H1 (cell line): ENCODE data around the gene IL16. TPM values are rescaled to one million over a fixed set of nuclear protein-coding genes. Genes with fewer than 3 reads are reported as not detected.

Experiments used
- ATF2 ChIP-seq: IDR thresholded peaks from 2 replicates; pipeline ENCODE4 v1.6.1; 2012; ENCODE audit warnings: low read length, inconsistent platforms
- POLR2A ChIP-seq, 2 experiments: IDR thresholded peaks; 1 replicate in 1 of 2; 2 replicates in 1 of 2; pipeline ENCODE4 v1.6.1; 2011; ENCODE audit warnings: low read depth in 2 of 2, low read length in 2 of 2, mild to moderate bottlenecking in 2 of 2; ENCODE audit errors: control extremely low read depth in 1 of 2
- SAP30 ChIP-seq: fragments of 300-600 bp; sonication (generic); IDR thresholded peaks from 2 replicates; pipeline ENCODE4 v1.7.1; 2012; ENCODE audit warnings: low read length, moderate library complexity, mild to moderate bottlenecking, inconsistent platforms; ENCODE audit not compliant: insufficient read depth, insufficient replicate concordance
- SP1 ChIP-seq: IDR thresholded peaks from 2 replicates; pipeline ENCODE4 v1.6.1; 2011; ENCODE audit warnings: low read depth, low read length
- SP4 ChIP-seq: IDR thresholded peaks from 2 replicates; pipeline ENCODE4 v1.6.1; 2012; ENCODE audit warnings: low read length, inconsistent platforms
- TAF1 ChIP-seq: IDR thresholded peaks from 2 replicates; pipeline ENCODE4 v1.6.1; 2011; ENCODE audit warnings: mild to moderate bottlenecking, low read depth, low read length
- USF2 ChIP-seq: IDR thresholded peaks from 2 replicates; pipeline ENCODE4 v1.6.1; 2011; ENCODE audit warnings: low read length, improper control_type of control experiment
- polyA plus RNA-seq, 7 experiments: library from polyadenylated mRNA; depleted of rRNA in 3 of 7; stranded (reverse) in 5 of 7; unstranded in 2 of 7; fragments of >200 nt in 5 of 7; fragments of 200-250 nt in 2 of 7; gene quantifications; 1 replicate in 5 of 7; 2 replicates in 1 of 7; 4 replicates in 1 of 7; pipeline versions ENCODE4 v1.2.1 to v1.2.3, GENCODE V29; 2011 to 2013; ENCODE audit warnings: missing spikeins in 2 of 7, mixed read lengths in 2 of 7
- total RNA-seq: library from RNA; stranded (reverse); fragmentation: NEBNext Ultra II Directional; extraction: Animal tissue kit (Norgen Biotek cat#: 25700); gene quantifications from 2 replicates; pipeline ENCODE4 v1.2.1, GENCODE V29; 2021

Gene IL16
- total and polyA plus RNA-seq, 2 of the 8 experiments (the other 6 are each of a cell fraction or from before 2014, with no cell fraction given): 0.03 to 0.09 TPM

GRCh38 chr15:81273200-81273599 is 76.5 kb downstream of the IL16 start (continued):
- TF ChIP-seq SP4 (no peak), TAF1 (no peak), USF2 (no peak), SAP30 (no peak), ATF2 (no peak), POLR2A (IDR thresholded peaks at IDR 0.05; ENCODE audit: control extremely low read depth in 1 of 2, low read depth in 2 of 2, low read length in 2 of 2) (no peak), SP1 (no peak)
